Fibroblast of lung (primary cell): ENCODE measurements around the gene VTI1A.

ENCODE experiments used
- CTCF ChIP-seq, 2 donors: IDR thresholded peaks in 1 of 2; conservative IDR thresholded peaks in 1 of 2; 1 replicate in 1 of 2; 2 replicates in 1 of 2; pipeline ENCODE4 v1.5.1; 2011 to 2012; ENCODE audit warnings: low read length in 2 of 2, control low read depth in 1 of 2, inconsistent platforms in 1 of 2, low read depth in 1 of 2, mild to moderate bottlenecking in 1 of 2
- EZH2 ChIP-seq: IDR thresholded peaks from 2 replicates; pipeline ENCODE4 v1.5.1; 2012; ENCODE audit warnings: low read length, control low read depth, mild to moderate bottlenecking; ENCODE audit errors: missing control alignments

GRCh38 chr10:112614072-112614471, 167.1 kb downstream of the VTI1A start:
- no peak for TF ChIP-seq CTCF (conservative IDR thresholded peaks at IDR 0.05 in 1 of 2, IDR thresholded peaks at IDR 0.05 in 1 of 2; ENCODE audit: low read depth in 1 of 2, low read length in 2 of 2)
- no peak for TF ChIP-seq EZH2
